Natural killer cell (primary cell): ENCODE measurements around the gene SH3GL3. TPM values are rescaled to one million over a fixed set of nuclear protein-coding genes. Genes with fewer than 3 reads are reported as not detected.

Experiments used
- ATAC-seq, 3 donors: fragments of 150-1000 bp in 2 of 3; fragments of 200-7000 bp in 1 of 3; cut with Tn5 transposase; 1 replicate in 1 of 3; 2 replicates in 2 of 3; pipeline ENCODE4 v1.10.0; 2021; ENCODE audit warnings: mild to moderate bottlenecking in 2 of 3, moderate library complexity in 2 of 3
- DNase-seq, 2 donors: peaks; one replicate each; pipeline versions ENCODE4 v3.0.0 to v3.0.0-alpha.2; 2013 to 2021; ENCODE audit warnings: mixed read lengths in 1 of 2
- H3K27ac ChIP-seq: one replicate; pipeline ENCODE4 v1.5.1; 2013; ENCODE audit warnings: mild to moderate bottlenecking, low read length
- H3K27me3 ChIP-seq: one replicate; pipeline ENCODE4 v1.6.1; 2013; ENCODE audit warnings: low read length; ENCODE audit not compliant: control insufficient read depth, insufficient read depth
- H3K36me3 ChIP-seq: one replicate; pipeline ENCODE4 v1.6.1; 2013; ENCODE audit warnings: low read length; ENCODE audit not compliant: control insufficient read depth, insufficient read depth
- H3K4me1 ChIP-seq: one replicate; pipeline ENCODE4 v1.6.1; 2013; ENCODE audit warnings: low read length; ENCODE audit not compliant: control insufficient read depth, insufficient read depth
- H3K4me3 ChIP-seq: one replicate; pipeline ENCODE4 v1.5.1; 2013; ENCODE audit warnings: low read length
- H3K9me3 ChIP-seq: one replicate; pipeline ENCODE4 v1.6.1; 2013; ENCODE audit warnings: low read length; ENCODE audit not compliant: control insufficient read depth, insufficient read depth
- H3K27ac Mint-ChIP-seq, 2 donors: one replicate each; pipeline ENCODE4 v1.8.0; 2022; ENCODE audit warnings: mild to moderate bottlenecking in 2 of 2, mixed read lengths in 2 of 2, moderate library complexity in 1 of 2
- H3K27me3 Mint-ChIP-seq, 2 donors: one replicate each; pipeline ENCODE4 v1.8.0; 2022; ENCODE audit warnings: low read depth in 2 of 2, mixed read lengths in 2 of 2
- H3K36me3 Mint-ChIP-seq: one replicate; pipeline ENCODE4 v1.8.0; 2022; ENCODE audit warnings: mixed read lengths
- H3K4me1 Mint-ChIP-seq, 2 donors: one replicate each; pipeline ENCODE4 v1.8.0; 2022; ENCODE audit warnings: mixed read lengths in 2 of 2
- H3K4me3 Mint-ChIP-seq: one replicate; pipeline ENCODE4 v1.8.0; 2022; ENCODE audit warnings: mild to moderate bottlenecking, moderate library complexity, mixed read lengths
- H3K9me3 Mint-ChIP-seq, 2 donors: one replicate each; pipeline ENCODE4 v1.8.0; 2022; ENCODE audit warnings: mixed read lengths in 2 of 2
- WGBS: methylation state at CpG from one replicate; pipeline ENCODE4 v1.1.7; 2013; ENCODE audit warnings: missing lambda C conversion rate; ENCODE audit not compliant: insufficient coverage; 5-methylcytosine and 5-hydroxymethylcytosine counted together
- intact Hi-C: fragments of 100-400 bp; cut with micrococcal nuclease; formaldehyde crosslinking; loops from one replicate; pipeline ENCODE4 v1.14.2; 2022
- total RNA-seq, 4 donors: library from RNA; stranded (reverse); fragments of 120-200 nt in 1 of 4; gene quantifications; one replicate each; pipeline versions ENCODE4 v1.2.3 to v1.2.4, GENCODE V29; 2013 to 2022
- TF ChIP-seq, protein P1 (sequence below): fragments of 200-600 bp; IDR thresholded peaks from one replicate; pipeline ENCODE4 v1.8.0; 2022; ENCODE audit warnings: antibody characterized with exemption

The SH3GL3 gene
- total RNA-seq, 3 donors from 2014 or later (not counting 1 experiment from before 2014, with no cell fraction given): not detected

- H3K9me3 Mint-ChIP-seq: peaks cover 0 to 2% of the 10 kb centered on the region in 2 donors
- H3K4me1 Mint-ChIP-seq: no peaks in the 10 kb centered on the region
- Histone ChIP-seq H3K27ac (no peak overlapping the region), H3K4me1 (no peaks in the 10 kb centered on the region), H3K27me3 (no peaks in the 10 kb centered on the region), H3K4me3 (no peak overlapping the region), H3K9me3 (no peaks in the 10 kb centered on the region), H3K36me3 (no peaks in the 10 kb centered on the region)
- peaks cover 0 to 2% of the 10 kb centered on the region in 2 donors for H3K27me3 Mint-ChIP-seq
- no peak overlapping the region for H3K27ac Mint-ChIP-seq
- ATAC-seq: no peak
- no peak overlapping the region for H3K4me3 Mint-ChIP-seq
- no peaks in the 10 kb centered on the region for H3K36me3 Mint-ChIP-seq
- WGBS: 76% methylated on average over 5 of the region's 5 CpGs
- TF ChIP-seq, protein P1, sequence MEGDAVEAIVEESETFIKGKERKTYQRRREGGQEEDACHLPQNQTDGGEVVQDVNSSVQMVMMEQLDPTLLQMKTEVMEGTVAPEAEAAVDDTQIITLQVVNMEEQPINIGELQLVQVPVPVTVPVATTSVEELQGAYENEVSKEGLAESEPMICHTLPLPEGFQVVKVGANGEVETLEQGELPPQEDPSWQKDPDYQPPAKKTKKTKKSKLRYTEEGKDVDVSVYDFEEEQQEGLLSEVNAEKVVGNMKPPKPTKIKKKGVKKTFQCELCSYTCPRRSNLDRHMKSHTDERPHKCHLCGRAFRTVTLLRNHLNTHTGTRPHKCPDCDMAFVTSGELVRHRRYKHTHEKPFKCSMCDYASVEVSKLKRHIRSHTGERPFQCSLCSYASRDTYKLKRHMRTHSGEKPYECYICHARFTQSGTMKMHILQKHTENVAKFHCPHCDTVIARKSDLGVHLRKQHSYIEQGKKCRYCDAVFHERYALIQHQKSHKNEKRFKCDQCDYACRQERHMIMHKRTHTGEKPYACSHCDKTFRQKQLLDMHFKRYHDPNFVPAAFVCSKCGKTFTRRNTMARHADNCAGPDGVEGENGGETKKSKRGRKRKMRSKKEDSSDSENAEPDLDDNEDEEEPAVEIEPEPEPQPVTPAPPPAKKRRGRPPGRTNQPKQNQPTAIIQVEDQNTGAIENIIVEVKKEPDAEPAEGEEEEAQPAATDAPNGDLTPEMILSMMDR: no peak
- no peak for DNase-seq
- intact Hi-C loops: no loop called here
Measured at GRCh38 chr15:83612226-83612625, 165.1 kb downstream of the SH3GL3 start.

- Histone ChIP-seq H3K36me3 (no peaks in the 10 kb centered on the region), H3K27me3 (no peaks in the 10 kb centered on the region), H3K4me1 (no peaks in the 10 kb centered on the region), H3K27ac (no peak overlapping the region), H3K9me3 (no peaks in the 10 kb centered on the region), H3K4me3 (no peak overlapping the region)
- Mint-ChIP-seq H3K27ac (no peak overlapping the region), H3K36me3 (no peaks in the 10 kb centered on the region), H3K27me3 (no peaks in the 10 kb centered on the region), H3K9me3 (peaks cover 0 to 2% of the 10 kb centered on the region in 2 donors), H3K4me1 (no peaks in the 10 kb centered on the region), H3K4me3 (no peak overlapping the region)
- intact Hi-C loops: no loop called here
- TF ChIP-seq, protein P1: no peak
- WGBS: 100% methylated on average over 2 of the region's 2 CpGs
- no peak for DNase-seq
- no peak for ATAC-seq
Measured at GRCh38 chr15:83612898-83613635, 165.9 kb downstream of the SH3GL3 start.

DNA sequence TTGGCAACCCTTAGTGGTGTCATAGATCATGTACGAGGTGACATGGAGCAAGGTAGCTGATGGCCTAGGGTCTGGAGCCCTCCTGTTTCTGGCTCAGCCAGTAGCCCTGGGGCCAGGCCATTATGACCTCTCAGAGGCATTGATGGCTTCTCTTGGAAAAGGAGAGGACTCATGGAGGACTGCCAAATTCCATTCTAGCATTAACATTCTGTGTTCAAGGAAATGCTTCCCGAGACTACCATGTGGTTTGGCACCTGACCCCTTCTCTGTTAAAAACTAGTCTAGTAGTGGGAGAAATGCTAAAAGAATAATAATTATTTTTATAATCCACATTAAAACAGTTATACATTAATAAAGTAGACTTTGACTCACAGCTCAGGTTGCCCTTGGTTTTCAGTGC is 166.6 kb downstream of the SH3GL3 start:
- Histone ChIP-seq H3K4me1 (no peaks in the 10 kb centered on the region), H3K4me3 (no peak overlapping the region), H3K9me3 (no peaks in the 10 kb centered on the region), H3K27me3 (no peaks in the 10 kb centered on the region), H3K27ac (no peak overlapping the region), H3K36me3 (no peaks in the 10 kb centered on the region)
- peaks cover 0 to 2% of the 10 kb centered on the region in 2 donors for H3K9me3 Mint-ChIP-seq
- no peak overlapping the region for H3K4me3 Mint-ChIP-seq
- 93% methylated on average over 2 of the region's 2 CpGs for WGBS
- TF ChIP-seq, protein P1: no peak
- no peaks in the 10 kb centered on the region for H3K27me3 Mint-ChIP-seq
- no peaks in the 10 kb centered on the region for H3K4me1 Mint-ChIP-seq
- H3K27ac Mint-ChIP-seq: no peak overlapping the region
- DNase-seq (no peak), ATAC-seq (no peak)
- no peaks in the 10 kb centered on the region for H3K36me3 Mint-ChIP-seq
- intact Hi-C loops: no loop called here

GRCh38 chr15:83616840-83617239 is 169.7 kb downstream of the SH3GL3 start:
- Mint-ChIP-seq H3K36me3 (no peaks in the 10 kb centered on the region), H3K4me1 (no peaks in the 10 kb centered on the region), H3K4me3 (no peak overlapping the region), H3K27ac (no peak overlapping the region), H3K27me3 (no peaks in the 10 kb centered on the region), H3K9me3 (peaks cover 0 to 2% of the 10 kb centered on the region in 2 donors)
- H3K27me3 ChIP-seq: no peaks in the 10 kb centered on the region
- TF ChIP-seq, protein P1: no peak
- ATAC-seq: no peak
- no peaks in the 10 kb centered on the region for H3K9me3 ChIP-seq
- no peaks in the 10 kb centered on the region for H3K4me1 ChIP-seq
- no peaks in the 10 kb centered on the region for H3K36me3 ChIP-seq
- DNase-seq: no peak
- intact Hi-C loops: no loop called here
- WGBS: 90% methylated on average over 1 of the region's 1 CpG
- no peak overlapping the region for H3K4me3 ChIP-seq
- no peak overlapping the region for H3K27ac ChIP-seq
